ENCODE measurements around the gene CEP295NL.
"Not testable (repeated sequence)": the region's sequence is repeated elsewhere in the genome, so short reads cannot be mapped to it uniquely, and the experiment has no call there.

The CEP295NL gene

GRCh38 chr17:78925662-78926555 lies 22.9 kb upstream of the CEP295NL start:
- DNase-seq, result no peak

- no peak for DNase-seq
Observed at GRCh38 chr17:78925234-78925633, 22.2 kb upstream of the CEP295NL start, which contains the start of gene TIMP2. Gene TIMP2, minus strand, starts transcription at chr17:78925387. Its CDS starts 299 bp downstream, at chr17:78925088.

- DNase-seq, result no peak
Observed at GRCh38 chr17:78924481-78925151, 21.6 kb upstream of the CEP295NL start.

DNA sequence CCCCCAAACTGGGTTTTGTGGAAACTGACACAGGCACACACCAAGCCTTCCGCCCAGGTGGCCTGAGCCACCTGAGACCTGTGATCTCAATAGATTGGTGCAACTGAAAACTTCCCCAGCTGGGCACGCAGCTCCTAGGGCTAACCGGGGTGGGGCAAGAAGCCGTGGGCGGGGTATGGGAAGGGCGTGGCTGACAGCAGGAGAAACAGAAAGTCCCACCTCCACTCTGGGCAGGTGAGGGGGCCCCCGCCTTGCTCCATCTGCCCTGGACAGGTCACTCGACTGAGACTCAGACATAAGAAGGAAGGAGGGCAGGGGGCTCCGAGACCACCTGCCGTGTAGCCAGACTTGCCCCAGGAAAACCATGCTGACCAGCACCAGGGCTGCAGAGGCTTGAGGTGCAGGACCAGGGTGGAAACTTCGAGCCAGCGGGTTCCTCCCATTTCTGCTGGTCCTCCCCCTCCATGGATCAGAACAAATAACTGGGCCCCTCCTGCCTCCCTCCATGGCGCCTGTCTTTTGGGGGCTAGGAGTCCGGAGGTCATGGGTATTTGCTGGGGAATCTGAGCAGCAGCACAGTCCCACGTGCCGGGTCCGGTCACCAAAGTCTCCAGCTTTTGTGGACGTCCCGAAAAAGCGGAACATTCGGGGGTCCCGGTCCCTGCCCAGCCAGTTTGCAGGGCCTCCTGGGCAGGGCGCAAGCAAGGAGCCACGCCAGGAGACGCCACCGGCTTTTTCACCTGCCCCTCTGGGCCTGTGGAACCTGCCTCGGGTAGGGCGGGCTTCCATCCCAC lies 20.9 kb upstream of the CEP295NL start:
- DNase-seq, result peak; percentile 3

DNA sequence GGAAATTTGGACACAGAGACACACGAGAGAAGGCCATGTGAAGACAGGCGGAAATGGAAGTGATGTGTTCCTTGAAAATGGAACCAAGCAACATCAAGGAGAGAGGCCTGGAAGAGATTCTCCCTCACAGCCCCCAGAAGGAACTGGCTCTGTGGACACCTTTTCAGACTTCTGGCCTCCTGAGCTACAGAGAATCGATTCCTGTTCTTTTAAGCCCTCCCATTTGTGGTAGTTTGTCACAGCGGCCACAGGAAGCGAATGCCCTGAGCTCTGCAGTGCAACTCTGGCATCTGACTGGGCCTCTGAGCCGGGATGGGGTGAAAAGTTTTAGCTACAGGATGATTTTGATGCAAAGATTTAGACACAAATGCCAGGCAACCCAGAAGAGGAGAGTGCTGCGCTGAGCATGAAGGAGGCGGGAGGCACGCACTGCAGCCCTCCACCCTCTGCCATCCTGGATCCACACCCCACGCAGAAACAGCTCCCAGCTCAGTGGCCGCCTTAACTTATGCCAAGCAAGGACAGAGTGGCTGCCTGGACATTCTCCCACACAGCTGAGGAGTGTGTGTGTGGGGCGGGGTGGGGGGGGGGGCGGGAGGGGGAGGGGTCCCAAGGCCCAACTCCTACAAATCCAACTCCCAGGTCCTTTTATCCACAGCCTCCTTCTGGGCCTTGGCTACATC lies 20.0 kb upstream of the CEP295NL start:
- DNase-seq, result no peak

DNA sequence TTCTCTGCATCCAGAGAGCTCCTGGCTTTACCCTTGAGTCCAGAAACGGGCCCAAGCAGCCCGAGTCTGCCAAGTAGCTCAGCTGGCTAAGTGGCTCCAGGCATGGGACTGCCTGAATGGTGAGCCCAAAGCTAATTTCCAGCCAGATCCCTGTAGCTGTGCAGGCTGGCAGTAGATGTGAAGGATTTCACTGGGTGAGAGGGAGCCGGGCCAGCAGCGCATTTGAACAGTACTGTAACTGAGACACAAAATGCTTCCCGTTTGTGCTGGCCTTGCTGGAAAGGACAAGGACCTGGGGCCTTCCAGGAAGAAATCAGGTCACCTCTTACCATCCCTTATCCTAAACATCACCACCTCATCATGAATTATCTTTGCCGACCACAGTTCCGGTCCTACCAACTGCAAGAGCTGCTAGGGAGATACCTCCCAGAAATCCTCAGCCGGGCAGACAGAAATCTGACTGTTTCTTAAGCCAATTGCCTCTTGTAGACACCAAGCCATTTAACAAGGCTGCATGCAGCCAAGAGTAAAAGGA lies 18.5 kb upstream of the CEP295NL start:
- DNase-seq, result no peak

DNA sequence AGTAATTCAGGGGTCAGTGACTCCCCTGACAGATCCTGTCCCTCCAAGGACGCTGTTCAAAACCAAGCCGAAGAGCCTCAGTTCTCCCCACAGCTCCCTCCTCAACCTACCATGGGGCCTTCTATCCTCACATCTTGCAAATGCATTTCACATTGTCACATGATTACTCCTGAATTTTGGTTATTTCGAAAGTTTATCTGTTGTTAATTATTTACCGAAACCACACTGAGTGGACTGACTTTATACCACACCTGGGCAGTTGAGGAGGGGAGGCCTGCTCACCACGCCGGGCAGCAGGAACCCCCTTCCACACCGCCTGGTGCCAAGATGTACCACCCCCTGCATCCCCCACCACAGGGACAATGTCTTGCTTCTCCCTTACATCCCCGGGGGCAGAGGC lies 17.5 kb upstream of the CEP295NL start:
- no peak for DNase-seq

GRCh38 chr17:78919861-78920450 lies 17.0 kb upstream of the CEP295NL start:
- DNase-seq, result no peak

- no peak for DNase-seq
Observed at GRCh38 chr17:78918979-78919378, 16.0 kb upstream of the CEP295NL start.

- no peak for DNase-seq
Observed at GRCh38 chr17:78917451-78918275, 14.7 kb upstream of the CEP295NL start.

- DNase-seq, result peak; percentile 22
Observed at GRCh38 chr17:78915872-78916632, 13.1 kb upstream of the CEP295NL start.

- DNase-seq, result no peak
Observed at GRCh38 chr17:78913115-78913514, 10.1 kb upstream of the CEP295NL start.

GRCh38 chr17:78912082-78912481 lies 9.1 kb upstream of the CEP295NL start:
- DNase-seq, result no peak

DNA sequence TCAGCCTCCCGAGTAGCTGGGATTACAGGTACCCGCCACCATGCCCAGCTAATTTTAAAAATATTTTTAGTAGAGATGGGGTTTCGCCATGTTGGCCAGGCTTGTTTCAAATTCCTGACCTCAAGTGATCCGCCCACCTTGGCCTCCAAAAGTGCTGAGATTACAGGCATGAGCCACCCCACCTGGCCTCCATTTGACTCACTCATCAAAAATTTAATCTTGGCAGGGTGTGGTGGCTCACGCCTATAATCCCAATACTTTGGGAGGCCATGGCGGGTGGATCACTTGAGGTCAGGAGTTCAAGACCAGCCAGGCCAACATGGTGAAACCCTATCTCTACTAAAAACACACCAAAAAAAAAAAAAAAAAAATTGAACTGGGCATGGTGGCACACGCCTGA lies 8.5 kb upstream of the CEP295NL start:
- not testable (repeated sequence) for DNase-seq

GRCh38 chr17:78910497-78911284 lies 7.7 kb upstream of the CEP295NL start:
- DNase-seq, result no peak

GRCh38 chr17:78908426-78908825 lies 5.4 kb upstream of the CEP295NL start:
- no peak for DNase-seq

- no peak for DNase-seq
Observed at GRCh38 chr17:78905541-78905940, 2.5 kb upstream of the CEP295NL start.

- DNase-seq, result no peak
Observed at GRCh38 chr17:78905116-78905515, 2.1 kb upstream of the CEP295NL start.

DNA sequence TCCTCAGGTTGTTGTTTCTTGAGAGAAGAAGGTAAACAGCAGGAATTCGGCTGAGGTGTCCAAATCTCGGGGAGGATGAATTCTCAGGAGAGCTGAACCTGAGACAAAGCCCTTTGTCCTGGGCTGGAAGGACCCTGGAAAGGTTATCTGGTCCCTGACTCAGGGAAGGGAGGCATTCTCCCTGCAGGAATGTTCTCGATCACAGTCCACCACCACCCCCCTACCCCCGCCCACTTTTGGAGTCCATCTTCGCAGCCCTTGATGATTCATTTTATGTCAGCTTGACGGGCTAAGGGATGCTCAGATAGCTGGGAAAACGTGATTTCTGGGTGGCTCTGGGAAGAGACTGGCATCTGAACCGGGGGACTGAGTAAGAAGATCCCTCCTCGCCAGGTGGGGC lies 1.4 kb upstream of the CEP295NL start:
- no peak for DNase-seq
